K562 (cell line): ENCODE data around the gene TRMT2A. TPM values are rescaled to one million over a fixed set of nuclear protein-coding genes. Genes with fewer than 3 reads are reported as not detected.

Source experiments
- ATAC-seq: fragments of 200-7000 bp; cut with Tn5 transposase; 3 replicates; pipeline ENCODE4 v1.9.1; 2020; ENCODE audit warnings: moderate library complexity
- BruUV-seq: library from RNA; stranded (reverse); fragments of 400-500 nt; replicated peaks from 2 replicates; lab custom pipeline; 2021; lab: Mats Ljungman, UMichigan
- CTCF ChIA-PET: fragments of 300-600 bp; formaldehyde crosslinking; extraction: SDS; loops from one replicate; lab custom pipeline; 2021; ENCODE audit warnings: low intra/inter-chr PET ratio; lab: Yijun Ruan, JAX
- POLR2A ChIA-PET: fragments of 300-600, 350-650 bp; sonication (Branson Sonifier 250); formaldehyde crosslinking; extraction: SDS; loops from one replicate; lab custom pipeline; 2021; ENCODE audit warnings: antibody characterized with exemption, inconsistent platforms; lab: Yijun Ruan, JAX
- DNase-seq, 4 experiments: peaks; one replicate each; pipeline versions ENCODE4 v3.0.0 to v3.0.0-alpha.2; 2011 to 2018; ENCODE audit warnings: low spot score in 3 of 4, mixed read lengths in 3 of 4; ENCODE audit errors: extremely low read depth in 1 of 4
- FAIRE-seq: peaks from 2 replicates; lab custom pipeline; 2011; peaks lifted over from hg19 to GRCh38; lab: Jason Lieb, UNC
- H2AFZ ChIP-seq: 2 replicates; pipeline ENCODE4 v1.6.0; 2011; ENCODE audit warnings: low read depth, low read length, control low read depth, inconsistent platforms
- H3K27ac ChIP-seq: fragments of 200-600 bp; 3 replicates; pipeline ENCODE4 v1.8.0; 2011; ENCODE audit warnings: low read depth, mild to moderate bottlenecking, control low read depth, inconsistent platforms, low read length, moderate library complexity, mixed read lengths; ENCODE audit errors: extremely low read depth
- H3K27me3 ChIP-seq, 2 experiments: fragments of 300-600 bp in 1 of 2; 2 replicates in 1 of 2; 3 replicates in 1 of 2; pipeline versions ENCODE4 v1.6.0 to v1.8.0; 2011; ENCODE audit warnings: inconsistent platforms in 2 of 2, low read length in 2 of 2, mild to moderate bottlenecking in 1 of 2, mixed read lengths in 1 of 2, moderate library complexity in 1 of 2; ENCODE audit not compliant: control insufficient read depth in 2 of 2, insufficient read depth in 2 of 2
- H3K36me3 ChIP-seq: fragments of 300-600 bp; 3 replicates; pipeline ENCODE4 v1.8.0; 2011; ENCODE audit warnings: mild to moderate bottlenecking, low read length, inconsistent platforms; ENCODE audit not compliant: control insufficient read depth, insufficient read depth
- H3K4me1 ChIP-seq, 2 experiments: fragments of 200-600 bp in 1 of 2; replicated peaks in 1 of 2; 2 replicates in 1 of 2; 3 replicates in 1 of 2; pipeline versions ENCODE4 v1.5.1 to v1.8.0; 2011; ENCODE audit warnings: inconsistent platforms in 2 of 2, low read length in 2 of 2, mild to moderate bottlenecking in 1 of 2, mixed read lengths in 1 of 2, moderate library complexity in 1 of 2; ENCODE audit not compliant: control insufficient read depth in 2 of 2, insufficient read depth in 2 of 2
- H3K4me2 ChIP-seq: 2 replicates; pipeline ENCODE4 v1.6.1; 2011; ENCODE audit warnings: low read length, control low read depth, inconsistent platforms, mixed read lengths; ENCODE audit not compliant: insufficient read depth
- H3K4me3 ChIP-seq: fragments of 200-600 bp; sonication (generic), shearing (Covaris generic); 2 replicates; pipeline ENCODE4 v1.5.1; 2016; ENCODE audit warnings: control low read depth, inconsistent platforms
- H3K79me2 ChIP-seq: fragments of 200-600 bp; 3 replicates; pipeline ENCODE4 v1.8.0; 2011; ENCODE audit warnings: low read length, inconsistent platforms; ENCODE audit not compliant: control insufficient read depth, insufficient read depth
- H3K9ac ChIP-seq, 2 experiments: 2 replicates each; pipeline versions ENCODE4 v1.6.0 to v1.6.1; 2011; ENCODE audit warnings: low read depth in 2 of 2, low read length in 2 of 2, control low read depth in 1 of 2, inconsistent platforms in 1 of 2, mild to moderate bottlenecking in 1 of 2, mixed read lengths in 1 of 2; ENCODE audit not compliant: insufficient read depth in 1 of 2
- H3K9me1 ChIP-seq: one replicate; pipeline ENCODE4 v1.6.0; 2011; ENCODE audit warnings: inconsistent platforms, mild to moderate bottlenecking, low read length, moderate library complexity; ENCODE audit not compliant: control insufficient read depth, insufficient read depth
- H3K9me3 ChIP-seq: replicated peaks from 2 replicates; pipeline ENCODE4 v1.5.1; 2011; ENCODE audit warnings: low read depth, low read length, inconsistent platforms; ENCODE audit not compliant: control insufficient read depth, insufficient read depth
- H4K20me1 ChIP-seq: replicated peaks from 2 replicates; pipeline ENCODE4 v1.6.1; 2011; ENCODE audit warnings: low read length, inconsistent platforms, mixed read lengths; ENCODE audit not compliant: control insufficient read depth, insufficient read depth
- CREB1 ChIP-seq, 2 experiments: sonication (generic) in 1 of 2; formaldehyde crosslinking in 1 of 2; IDR thresholded peaks; 2 replicates each; pipeline versions ENCODE4 v1.6.1 to v1.8.0; 2012 to 2022; ENCODE audit warnings: inconsistent platforms in 1 of 2, mild to moderate bottlenecking in 1 of 2, missing genetic modification reagents in 1 of 2, moderate library complexity in 1 of 2
- FOXK1 ChIP-seq: sonication (generic); formaldehyde crosslinking; IDR thresholded peaks from 2 replicates; pipeline ENCODE4 v1.8.0; 2022; ENCODE audit warnings: missing genetic modification reagents, mild to moderate bottlenecking, borderline replicate concordance
- L3MBTL2 ChIP-seq: fragments of 450-650 bp; IDR thresholded peaks from 2 replicates; pipeline ENCODE4 v1.6.1; 2016; ENCODE audit warnings: mild to moderate bottlenecking, moderate library complexity
- NFRKB ChIP-seq: fragments of 450-650 bp; IDR thresholded peaks from 2 replicates; pipeline ENCODE4 v1.6.1; 2016; ENCODE audit warnings: low read depth
- PURB ChIP-seq: sonication (generic); formaldehyde crosslinking; IDR thresholded peaks from 2 replicates; pipeline ENCODE4 v1.9.0; 2021; ENCODE audit warnings: low read depth, mild to moderate bottlenecking, missing genetic modification reagents
- TSC22D4 ChIP-seq: fragments of 450-650 bp; IDR thresholded peaks from 2 replicates; pipeline ENCODE4 v1.6.1; 2016; ENCODE audit warnings: missing genetic modification characterization, missing biosample characterization, control low read depth
- ZEB2 ChIP-seq: fragments of 450-650 bp; IDR thresholded peaks from 2 replicates; pipeline ENCODE4 v1.6.1; 2016
- ZNF121 ChIP-seq: sonication (generic); formaldehyde crosslinking; conservative IDR thresholded peaks from 2 replicates; pipeline ENCODE4 v1.8.0; 2022; ENCODE audit warnings: missing genetic modification reagents
- ZNF75A ChIP-seq: fragments of 450-650 bp; formaldehyde crosslinking; IDR thresholded peaks from 2 replicates; pipeline ENCODE4 v1.4.0; 2020; ENCODE audit warnings: mild to moderate bottlenecking
- WGBS: fragments of 100-300 bp; shearing (Covaris generic); methylation state at CpG from one replicate; pipeline ENCODE4 v1.1.6; 2016; ENCODE audit warnings: low coverage, mixed read lengths; ENCODE audit not compliant: insufficient coverage; ENCODE audit errors: missing lambda C conversion rate; 5-methylcytosine and 5-hydroxymethylcytosine counted together
- in situ Hi-C: fragments of 300-500 bp; cut with MboI; formaldehyde crosslinking; loops from 4 replicates; pipeline ENCODE4 v1.15.0; 2018; ENCODE audit warnings: inconsistent platforms, mixed read lengths
- intact Hi-C: fragments of 100-400 bp; cut with micrococcal nuclease; formaldehyde crosslinking; loops from 2 replicates; pipeline ENCODE4 v1.14.2; 2022
- polyA plus RNA-seq, 8 experiments: library from polyadenylated mRNA; depleted of rRNA in 4 of 8; stranded (reverse) in 5 of 8; unstranded in 3 of 8; fragments of >200 nt; fragmentation: Nextera tagmentation in 2 of 8; fragmentation: Illumina TruSeq in 1 of 8; extraction: Ambion mirVana in 2 of 8; extraction: Trizol in 1 of 8; gene quantifications; 2 replicates each; pipeline versions ENCODE4 v1.2.1 to v1.2.3, GENCODE V29; 2011 to 2014; ENCODE audit warnings: inconsistent platforms in 1 of 8, missing spikeins in 1 of 8
- total RNA-seq, 7 experiments: library from RNA; depleted of rRNA in 6 of 7; stranded (reverse); fragments of >200 nt in 6 of 7; fragmentation: Illumina TruSeq in 2 of 7; extraction: Trizol in 2 of 7; gene quantifications; 2 replicates each; pipeline versions ENCODE4 v1.2.1 to v1.2.3, GENCODE V29; 2011 to 2021; ENCODE audit warnings: low replicate concordance in 1 of 7
- TF ChIP-seq, protein P1 (sequence below): fragments of 250-450 bp; sonication (Bioruptor Pico); IDR thresholded peaks from 2 replicates; pipeline ENCODE4 v1.8.0; 2021; ENCODE audit warnings: moderate library complexity, mild to moderate bottlenecking, inconsistent platforms
- TF ChIP-seq, protein P2 (sequence below), 2 experiments: fragments of 450-650 bp in 1 of 2; sonication (generic) in 1 of 2; formaldehyde crosslinking in 1 of 2; IDR thresholded peaks; 2 replicates each; pipeline versions ENCODE4 v1.7.1 to v1.9.0; 2016 to 2022; ENCODE audit warnings: inconsistent platforms in 1 of 2, mild to moderate bottlenecking in 1 of 2, missing genetic modification reagents in 1 of 2

The TRMT2A gene
- total and polyA plus RNA-seq, 9 of the 15 experiments (the other 6 are each of a cell fraction or from before 2014, with no cell fraction given), result 1.6 to 265 (median 140) TPM

DNA sequence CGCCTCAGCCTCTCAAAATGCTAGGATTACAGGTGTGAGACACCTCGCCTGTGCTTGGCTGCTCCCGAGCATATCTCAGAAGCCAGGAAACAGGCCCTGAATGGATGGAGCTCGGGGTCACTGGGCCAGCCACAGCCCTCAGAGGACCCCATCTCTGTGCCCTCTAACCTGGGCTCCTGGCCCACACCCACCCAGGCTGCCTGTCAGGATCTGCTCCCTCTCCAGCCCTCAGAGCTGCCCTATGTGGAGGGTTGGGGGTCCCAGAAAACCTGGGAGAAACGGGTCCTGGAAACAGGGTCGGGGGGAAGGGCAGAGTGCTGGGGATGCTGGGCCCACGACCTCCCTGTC, 39.0 kb upstream of the TRMT2A start:
- 2% methylated on average over 7 of the region's 7 CpGs for WGBS
- peaks cover 33 to 75% of the 10 kb centered on the region in 2 experiments; a peak in 4 of 5 replicates for H3K27me3 ChIP-seq
- no peaks in the 10 kb centered on the region for H3K36me3 ChIP-seq
- H3K9me3 ChIP-seq, result no peaks in the 10 kb centered on the region
- no peaks in the 10 kb centered on the region for H3K79me2 ChIP-seq
- POLR2A ChIA-PET, result interaction anchor here (0.7 to 1.4 kb wide), 2 partner anchors 38 to 128 kb away, joined by 4 to 5 read pairs; no protein-coding TSS in a partner anchor
- H3K9ac ChIP-seq, result peak overlapping the region in 1 of 2 experiments; percentile 9; a peak in 1 of 4 replicates
- ATAC-seq, result no peak
- H3K4me3 ChIP-seq, result no peak overlapping the region
- peaks cover 45% of the 10 kb centered on the region for H4K20me1 ChIP-seq
- intact Hi-C loops (loop anchor here (5.0 to 10.0 kb wide), 2 partner anchors 36 to 259 kb away; no protein-coding TSS in a partner anchor), in situ Hi-C loops (loop anchor here (5.0 to 25.0 kb wide), 3 partner anchors 136 to 531 kb away; no protein-coding TSS in a partner anchor)
- FAIRE-seq, result no peak
- H3K9me1 ChIP-seq, result no peaks in the 10 kb centered on the region
- DNase-seq, result no peak
- H3K4me2 ChIP-seq, result no peak overlapping the region
- H3K27ac ChIP-seq, result no peak overlapping the region
- no TSS peak for BruUV-seq
- H2AFZ ChIP-seq, result no peak overlapping the region
- peaks cover 0 to 69% of the 10 kb centered on the region in 2 experiments; a peak in 2 of 5 replicates for H3K4me1 ChIP-seq
- CTCF ChIA-PET, result interaction anchor here (0.6 to 5.5 kb wide), 9 partner anchors 13 to 585 kb away, joined by 3 to 126 read pairs (median 8); partner anchors contain the start of gene RTN4R
- TF ChIP-seq FOXK1, result peak; percentile 65; the same call in 1 of the 2 replicates
- no peak for TF ChIP-seq NFRKB
- TF ChIP-seq L3MBTL2, result no peak
- TF ChIP-seq, protein P1, sequence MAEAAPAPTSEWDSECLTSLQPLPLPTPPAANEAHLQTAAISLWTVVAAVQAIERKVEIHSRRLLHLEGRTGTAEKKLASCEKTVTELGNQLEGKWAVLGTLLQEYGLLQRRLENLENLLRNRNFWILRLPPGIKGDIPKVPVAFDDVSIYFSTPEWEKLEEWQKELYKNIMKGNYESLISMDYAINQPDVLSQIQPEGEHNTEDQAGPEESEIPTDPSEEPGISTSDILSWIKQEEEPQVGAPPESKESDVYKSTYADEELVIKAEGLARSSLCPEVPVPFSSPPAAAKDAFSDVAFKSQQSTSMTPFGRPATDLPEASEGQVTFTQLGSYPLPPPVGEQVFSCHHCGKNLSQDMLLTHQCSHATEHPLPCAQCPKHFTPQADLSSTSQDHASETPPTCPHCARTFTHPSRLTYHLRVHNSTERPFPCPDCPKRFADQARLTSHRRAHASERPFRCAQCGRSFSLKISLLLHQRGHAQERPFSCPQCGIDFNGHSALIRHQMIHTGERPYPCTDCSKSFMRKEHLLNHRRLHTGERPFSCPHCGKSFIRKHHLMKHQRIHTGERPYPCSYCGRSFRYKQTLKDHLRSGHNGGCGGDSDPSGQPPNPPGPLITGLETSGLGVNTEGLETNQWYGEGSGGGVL (CRISPR knock-in tag), result no peak
- no peak for TF ChIP-seq ZEB2
- TF ChIP-seq, protein P2, sequence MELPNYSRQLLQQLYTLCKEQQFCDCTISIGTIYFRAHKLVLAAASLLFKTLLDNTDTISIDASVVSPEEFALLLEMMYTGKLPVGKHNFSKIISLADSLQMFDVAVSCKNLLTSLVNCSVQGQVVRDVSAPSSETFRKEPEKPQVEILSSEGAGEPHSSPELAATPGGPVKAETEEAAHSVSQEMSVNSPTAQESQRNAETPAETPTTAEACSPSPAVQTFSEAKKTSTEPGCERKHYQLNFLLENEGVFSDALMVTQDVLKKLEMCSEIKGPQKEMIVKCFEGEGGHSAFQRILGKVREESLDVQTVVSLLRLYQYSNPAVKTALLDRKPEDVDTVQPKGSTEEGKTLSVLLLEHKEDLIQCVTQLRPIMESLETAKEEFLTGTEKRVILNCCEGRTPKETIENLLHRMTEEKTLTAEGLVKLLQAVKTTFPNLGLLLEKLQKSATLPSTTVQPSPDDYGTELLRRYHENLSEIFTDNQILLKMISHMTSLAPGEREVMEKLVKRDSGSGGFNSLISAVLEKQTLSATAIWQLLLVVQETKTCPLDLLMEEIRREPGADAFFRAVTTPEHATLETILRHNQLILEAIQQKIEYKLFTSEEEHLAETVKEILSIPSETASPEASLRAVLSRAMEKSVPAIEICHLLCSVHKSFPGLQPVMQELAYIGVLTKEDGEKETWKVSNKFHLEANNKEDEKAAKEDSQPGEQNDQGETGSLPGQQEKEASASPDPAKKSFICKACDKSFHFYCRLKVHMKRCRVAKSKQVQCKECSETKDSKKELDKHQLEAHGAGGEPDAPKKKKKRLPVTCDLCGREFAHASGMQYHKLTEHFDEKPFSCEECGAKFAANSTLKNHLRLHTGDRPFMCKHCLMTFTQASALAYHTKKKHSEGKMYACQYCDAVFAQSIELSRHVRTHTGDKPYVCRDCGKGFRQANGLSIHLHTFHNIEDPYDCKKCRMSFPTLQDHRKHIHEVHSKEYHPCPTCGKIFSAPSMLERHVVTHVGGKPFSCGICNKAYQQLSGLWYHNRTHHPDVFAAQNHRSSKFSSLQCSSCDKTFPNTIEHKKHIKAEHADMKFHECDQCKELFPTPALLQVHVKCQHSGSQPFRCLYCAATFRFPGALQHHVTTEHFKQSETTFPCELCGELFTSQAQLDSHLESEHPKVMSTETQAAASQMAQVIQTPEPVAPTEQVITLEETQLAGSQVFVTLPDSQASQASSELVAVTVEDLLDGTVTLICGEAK (IDR thresholded peaks at IDR 0.05), result no peak
- TF ChIP-seq, protein P2 (CRISPR knock-in tag; IDR thresholded peaks at IDR 0.05), result peak; percentile 14; the same call in 1 of the 2 replicates
- no peak for TF ChIP-seq ZNF75A (CRISPR knock-in tag)
- TF ChIP-seq CREB1 (IDR thresholded peaks at IDR 0.05), result no peak
- 0 out of 2 replicates have a peak, but pooled peaks have one; percentile 0 for TF ChIP-seq CREB1 (CRISPR knock-in tag; IDR thresholded peaks at IDR 0.05)
- no peak for TF ChIP-seq TSC22D4 (tag)
- peak; percentile 3; the same call in 1 of the 2 replicates for TF ChIP-seq ZNF121 (CRISPR knock-in tag)
- TF ChIP-seq PURB (CRISPR knock-in tag), result 0 out of 2 replicates have a peak, but pooled peaks have one; percentile 87
